ENCODE data around the gene SMOC2. TPM values are rescaled to one million over a fixed set of nuclear protein-coding genes. Genes with fewer than 3 reads are reported as not detected.

SMOC2 gene, protein sequence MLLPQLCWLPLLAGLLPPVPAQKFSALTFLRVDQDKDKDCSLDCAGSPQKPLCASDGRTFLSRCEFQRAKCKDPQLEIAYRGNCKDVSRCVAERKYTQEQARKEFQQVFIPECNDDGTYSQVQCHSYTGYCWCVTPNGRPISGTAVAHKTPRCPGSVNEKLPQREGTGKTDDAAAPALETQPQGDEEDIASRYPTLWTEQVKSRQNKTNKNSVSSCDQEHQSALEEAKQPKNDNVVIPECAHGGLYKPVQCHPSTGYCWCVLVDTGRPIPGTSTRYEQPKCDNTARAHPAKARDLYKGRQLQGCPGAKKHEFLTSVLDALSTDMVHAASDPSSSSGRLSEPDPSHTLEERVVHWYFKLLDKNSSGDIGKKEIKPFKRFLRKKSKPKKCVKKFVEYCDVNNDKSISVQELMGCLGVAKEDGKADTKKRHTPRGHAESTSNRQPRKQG
- not detected in 2 replicates for total RNA-seq

GRCh38 chr6:168440520-168441433 is at the start of gene SMOC2:
Gene SMOC2, plus strand, starts transcription at chr6:168441184. Its CDS starts 187 bp downstream, at chr6:168441371.

Other genes starting within 250 kb of the SMOC2 start
- 0.65 and 0.79 TPM in 2 replicates for gene DACT2, start 121.4 kb upstream of the SMOC2 start, total RNA-seq